Renal cortex interstitium (tissue), 3 donors: ENCODE results near the gene MSGN1. TPM values are rescaled to one million over a fixed set of nuclear protein-coding genes. Genes with fewer than 3 reads are reported as not detected.

Experiments used
- polyA plus RNA-seq, 3 donors: library from polyadenylated mRNA; unstranded; fragments of 120-200 nt; gene quantifications; one replicate each; pipeline ENCODE4 v1.2.1, GENCODE V29; 2013; ENCODE audit not compliant: insufficient read length in 3 of 3

Gene MSGN1
- polyA plus RNA-seq, 3 donors, result not detected

Other genes with a start within 250 kb of the MSGN1 start
- gene SMC6, start 62.6 kb upstream of the MSGN1 start, polyA plus RNA-seq, result 10 to 100 TPM; 33.1 to 39.8 (median 33.9) TPM
- gene GEN1, start 62.3 kb upstream of the MSGN1 start, polyA plus RNA-seq, result 10 to 100 TPM; 11.9 to 14.1 (median 12.0) TPM
- gene KCNS3, start 62.2 kb downstream of the MSGN1 start, polyA plus RNA-seq, result 1 to 10 TPM; 5.4 to 9.9 (median 7.7) TPM